Naive thymus-derived CD4-positive, alpha-beta T cell (primary cell): ENCODE data around the gene KLHL17. TPM values are rescaled to one million over a fixed set of nuclear protein-coding genes. Genes with fewer than 3 reads are reported as not detected.

Source experiments
- ATAC-seq: fragments of 150-1000 bp; cut with Tn5 transposase; 2 replicates; pipeline ENCODE4 v1.10.0; 2021; ENCODE audit warnings: mild to moderate bottlenecking, moderate library complexity
- CTCF ChIA-PET: fragments of 350-600 bp; sonication (Branson Sonifier 250); formaldehyde crosslinking; loops from one replicate; lab custom pipeline; 2021; ENCODE audit warnings: antibody characterized with exemption; lab: Charles Lee
- POLR2A ChIA-PET: fragments of 350-600 bp; sonication (Branson Sonifier 250); formaldehyde crosslinking; loops from one replicate; lab custom pipeline; 2021; ENCODE audit warnings: antibody characterized with exemption, inconsistent platforms; lab: Charles Lee
- DNase-seq, 9 donors: peaks; one replicate each; pipeline versions ENCODE4 v3.0.0 to v3.0.0-alpha.2; 2020 to 2022; ENCODE audit warnings: mixed read lengths in 1 of 9
- H3K27ac ChIP-seq: one replicate; pipeline ENCODE4 v1.7.0; 2013; ENCODE audit warnings: mild to moderate bottlenecking, low read depth, low read length, moderate library complexity
- H3K27me3 ChIP-seq, 2 donors: one replicate each; pipeline ENCODE4 v1.7.0; 2013; ENCODE audit warnings: low read length in 2 of 2, mild to moderate bottlenecking in 2 of 2, moderate library complexity in 2 of 2; ENCODE audit not compliant: control insufficient read depth in 2 of 2, insufficient read depth in 2 of 2
- H3K36me3 ChIP-seq, 3 experiments: 1 replicate in 2 of 3; 2 replicates in 1 of 3; pipeline ENCODE4 v1.7.0; 2013; ENCODE audit warnings: low read length in 3 of 3, mild to moderate bottlenecking in 3 of 3, moderate library complexity in 1 of 3; ENCODE audit not compliant: insufficient read depth in 3 of 3, control insufficient read depth in 2 of 3
- H3K4me1 ChIP-seq, 2 donors: one replicate each; pipeline ENCODE4 v1.7.0; 2013; ENCODE audit warnings: low read length in 2 of 2, mild to moderate bottlenecking in 2 of 2, moderate library complexity in 1 of 2; ENCODE audit not compliant: control insufficient read depth in 2 of 2, insufficient read depth in 2 of 2
- H3K4me3 ChIP-seq: 2 replicates; pipeline ENCODE4 v1.7.0; 2013; ENCODE audit warnings: mild to moderate bottlenecking, low read length
- H3K9me3 ChIP-seq, 3 experiments: 1 replicate in 2 of 3; 2 replicates in 1 of 3; pipeline ENCODE4 v1.7.0; 2013; ENCODE audit warnings: low read length in 3 of 3; ENCODE audit not compliant: control insufficient read depth in 2 of 3
- H3K27ac Mint-ChIP-seq, 9 donors: one replicate each; pipeline ENCODE4 v1.8.0; 2020 to 2022; ENCODE audit warnings: mixed read lengths in 9 of 9, mild to moderate bottlenecking in 8 of 9, moderate library complexity in 5 of 9, inconsistent platforms in 2 of 9
- H3K27me3 Mint-ChIP-seq, 5 donors: one replicate each; pipeline ENCODE4 v1.8.0; 2021 to 2022; ENCODE audit warnings: mixed read lengths in 5 of 5, mild to moderate bottlenecking in 1 of 5
- H3K36me3 Mint-ChIP-seq, 5 donors: one replicate each; pipeline ENCODE4 v1.8.0; 2020 to 2022; ENCODE audit warnings: mixed read lengths in 5 of 5, mild to moderate bottlenecking in 3 of 5, inconsistent platforms in 1 of 5
- H3K4me1 Mint-ChIP-seq, 7 donors: one replicate each; pipeline ENCODE4 v1.8.0; 2020 to 2022; ENCODE audit warnings: mixed read lengths in 7 of 7, mild to moderate bottlenecking in 3 of 7, inconsistent platforms in 1 of 7
- H3K4me3 Mint-ChIP-seq, 10 donors: one replicate each; pipeline ENCODE4 v1.8.0; 2020 to 2022; ENCODE audit warnings: mild to moderate bottlenecking in 10 of 10, mixed read lengths in 10 of 10, moderate library complexity in 6 of 10, inconsistent platforms in 2 of 10
- H3K9me3 Mint-ChIP-seq, 11 donors: one replicate each; pipeline ENCODE4 v1.8.0; 2020 to 2022; ENCODE audit warnings: mixed read lengths in 11 of 11, mild to moderate bottlenecking in 4 of 11, inconsistent platforms in 1 of 11, moderate library complexity in 1 of 11
- intact Hi-C, 2 donors: fragments of 100-400 bp; cut with micrococcal nuclease; formaldehyde crosslinking; loops; one replicate each; pipeline ENCODE4 v1.15.1; 2023
- polyA plus RNA-seq, 2 donors: library from polyadenylated mRNA; unstranded; fragments of 300-500 nt; fragmentation: Illumina TruSeq; gene quantifications; one replicate each; pipeline ENCODE4 v1.2.3, GENCODE V29; 2021
- total RNA-seq, 6 experiments: library from RNA in 5 of 6; stranded (reverse) in 5 of 6; gene quantifications; 1 replicate in 5 of 6; 2 replicates in 1 of 6; pipeline ENCODE4 v1.2.3 and lab custom pipeline; 2021 to 2026

The KLHL17 gene
- total and polyA plus RNA-seq, 7 experiments from 2014 or later: 0.58 to 34.2 (median 20.7) TPM

DNA sequence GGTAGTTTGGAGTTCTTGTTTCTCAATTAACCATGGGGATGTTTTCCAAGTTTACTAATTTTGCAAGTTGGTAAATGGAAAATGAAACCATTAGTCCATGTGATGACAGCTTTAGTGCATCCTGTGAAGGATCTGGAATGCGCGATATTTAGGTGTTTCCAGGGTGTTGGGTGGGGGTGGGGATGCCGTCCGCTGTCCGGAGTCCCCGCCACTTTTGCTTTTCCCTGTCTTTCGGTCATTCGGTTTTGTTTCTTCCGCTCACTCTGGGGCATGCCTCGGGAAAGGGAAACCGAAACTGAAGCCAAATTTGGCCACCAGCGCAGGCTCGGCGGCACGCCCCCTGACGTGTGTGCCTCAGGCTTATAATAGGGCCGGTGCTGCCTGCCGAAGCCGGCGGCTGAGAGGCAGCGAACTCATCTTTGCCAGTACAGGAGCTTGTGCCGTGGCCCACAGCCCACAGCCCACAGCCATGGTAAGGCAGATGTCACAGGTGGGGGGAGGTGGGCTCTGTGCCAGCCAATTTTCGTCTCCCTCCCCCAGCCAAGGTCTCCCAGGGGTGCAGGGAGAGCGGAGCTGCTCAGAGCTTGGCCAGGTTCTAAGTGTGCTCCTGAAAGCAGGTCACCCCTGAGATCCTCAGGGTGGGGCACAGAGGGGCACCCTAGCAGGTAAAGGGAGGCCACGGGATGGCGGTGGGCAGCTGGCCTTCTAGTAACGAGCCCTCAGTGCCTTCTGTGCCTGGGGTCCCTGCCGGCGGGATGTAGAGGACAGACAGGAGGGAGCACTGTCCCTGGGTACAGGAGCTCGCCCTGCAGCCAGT lies 52.9 kb downstream of the KLHL17 start, which contains the start of gene ISG15:
Gene ISG15 (plus strand): TSS at position 393 of the 817 bp plus-strand sequence. CDS start 77 bp downstream, at position 470.
- DNase-seq (peak; percentile 73 to 90 (median 85)), ATAC-seq (peak; percentile 98)
- H3K36me3 ChIP-seq: no peaks in the 10 kb centered on the region
- ChIA-PET CTCF (interaction anchor here (1.0 to 1.2 kb wide), 4 partner anchors 9 to 51 kb away, joined by 3 to 4 read pairs (median 3); no protein-coding TSS in a partner anchor), POLR2A (interaction anchor here (0.9 to 2.3 kb wide), 5 partner anchors 11 to 362 kb away, joined by 3 to 10 read pairs (median 5); partner anchors contain the start of gene AURKAIP1)
- Mint-ChIP-seq H3K4me3 (peak within 1 kb of the TSS; percentile 89 to 100 (median 96)), H3K27ac (peak within 1 kb of the TSS; percentile 96 to 100 (median 99)), H3K27me3 (peaks cover 0 to 4% (median 1%) of the 10 kb centered on the region in 5 donors), H3K9me3 (peaks cover 0 to 2% (median 0%) of the 10 kb centered on the region in 11 donors), H3K4me1 (peaks cover 19 to 35% (median 29%) of the 10 kb centered on the region in 7 donors), H3K36me3 (peaks cover 0 to 17% (median 0%) of the 10 kb centered on the region in 5 donors)
- H3K4me1 ChIP-seq: peaks cover 13 to 18% of the 10 kb centered on the region in 2 donors
- H3K27ac ChIP-seq: peak within 1 kb of the TSS; percentile 83
- H3K9me3 ChIP-seq: no peaks in the 10 kb centered on the region
- no peaks in the 10 kb centered on the region for H3K27me3 ChIP-seq
- intact Hi-C loops: loop anchor here (1.0 to 10.0 kb wide), 10 partner anchors 8 to 361 kb away; partner anchors contain the start of genes ACAP3 (in 2 of the 2), C1orf159 (in 2 of the 2), PUSL1 (in 2 of the 2) and AURKAIP1 (in 1 of the 2)
- peak within 1 kb of the TSS; percentile 95 for H3K4me3 ChIP-seq

DNA sequence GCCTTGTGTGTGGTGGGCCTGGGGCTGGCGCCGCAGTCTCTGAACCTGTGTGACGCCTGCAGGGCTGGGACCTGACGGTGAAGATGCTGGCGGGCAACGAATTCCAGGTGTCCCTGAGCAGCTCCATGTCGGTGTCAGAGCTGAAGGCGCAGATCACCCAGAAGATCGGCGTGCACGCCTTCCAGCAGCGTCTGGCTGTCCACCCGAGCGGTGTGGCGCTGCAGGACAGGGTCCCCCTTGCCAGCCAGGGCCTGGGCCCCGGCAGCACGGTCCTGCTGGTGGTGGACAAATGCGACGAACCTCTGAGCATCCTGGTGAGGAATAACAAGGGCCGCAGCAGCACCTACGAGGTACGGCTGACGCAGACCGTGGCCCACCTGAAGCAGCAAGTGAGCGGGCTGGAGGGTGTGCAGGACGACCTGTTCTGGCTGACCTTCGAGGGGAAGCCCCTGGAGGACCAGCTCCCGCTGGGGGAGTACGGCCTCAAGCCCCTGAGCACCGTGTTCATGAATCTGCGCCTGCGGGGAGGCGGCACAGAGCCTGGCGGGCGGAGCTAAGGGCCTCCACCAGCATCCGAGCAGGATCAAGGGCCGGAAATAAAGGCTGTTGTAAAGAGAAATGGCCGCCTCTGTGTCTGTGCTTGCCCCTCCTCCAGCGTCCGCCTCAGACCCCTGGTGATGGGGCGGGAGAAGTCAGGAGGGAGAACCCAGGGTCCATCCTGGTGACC lies 53.7 kb downstream of the KLHL17 start:
- Histone ChIP-seq H3K27ac (peak overlapping the region; percentile 83), H3K4me3 (peak overlapping the region; percentile 95), H3K27me3 (no peaks in the 10 kb centered on the region), H3K9me3 (no peaks in the 10 kb centered on the region), H3K4me1 (peaks cover 13 to 22% of the 10 kb centered on the region in 2 donors), H3K36me3 (no peaks in the 10 kb centered on the region)
- DNase-seq (peak in 5 of 9 donors; percentile 9 to 38 (median 32)), ATAC-seq (no peak)
- peak overlapping the region; percentile 96 to 100 (median 99) for H3K27ac Mint-ChIP-seq
- peaks cover 0 to 2% (median 0%) of the 10 kb centered on the region in 5 donors for H3K27me3 Mint-ChIP-seq
- intact Hi-C loops: loop anchor here (1.0 to 10.0 kb wide), 10 partner anchors 7 to 361 kb away; partner anchors contain the start of genes ACAP3 (in 2 of the 2), C1orf159 (in 2 of the 2), PUSL1 (in 2 of the 2) and AURKAIP1 (in 1 of the 2)
- CTCF ChIA-PET: interaction anchor here (0.6 to 1.2 kb wide), 4 partner anchors 10 to 76 kb away, joined by 3 to 4 read pairs (median 3); no protein-coding TSS in a partner anchor
- peak overlapping the region; percentile 89 to 100 (median 96) for H3K4me3 Mint-ChIP-seq
- peaks cover 0 to 2% (median 0%) of the 10 kb centered on the region in 11 donors for H3K9me3 Mint-ChIP-seq
- H3K36me3 Mint-ChIP-seq: peaks cover 0 to 17% (median 0%) of the 10 kb centered on the region in 5 donors
- POLR2A ChIA-PET: interaction anchor here (0.9 to 2.3 kb wide), 5 partner anchors 12 to 361 kb away, joined by 3 to 10 read pairs (median 5); partner anchors contain the start of gene AURKAIP1
- peaks cover 19 to 35% (median 29%) of the 10 kb centered on the region in 7 donors for H3K4me1 Mint-ChIP-seq

DNA sequence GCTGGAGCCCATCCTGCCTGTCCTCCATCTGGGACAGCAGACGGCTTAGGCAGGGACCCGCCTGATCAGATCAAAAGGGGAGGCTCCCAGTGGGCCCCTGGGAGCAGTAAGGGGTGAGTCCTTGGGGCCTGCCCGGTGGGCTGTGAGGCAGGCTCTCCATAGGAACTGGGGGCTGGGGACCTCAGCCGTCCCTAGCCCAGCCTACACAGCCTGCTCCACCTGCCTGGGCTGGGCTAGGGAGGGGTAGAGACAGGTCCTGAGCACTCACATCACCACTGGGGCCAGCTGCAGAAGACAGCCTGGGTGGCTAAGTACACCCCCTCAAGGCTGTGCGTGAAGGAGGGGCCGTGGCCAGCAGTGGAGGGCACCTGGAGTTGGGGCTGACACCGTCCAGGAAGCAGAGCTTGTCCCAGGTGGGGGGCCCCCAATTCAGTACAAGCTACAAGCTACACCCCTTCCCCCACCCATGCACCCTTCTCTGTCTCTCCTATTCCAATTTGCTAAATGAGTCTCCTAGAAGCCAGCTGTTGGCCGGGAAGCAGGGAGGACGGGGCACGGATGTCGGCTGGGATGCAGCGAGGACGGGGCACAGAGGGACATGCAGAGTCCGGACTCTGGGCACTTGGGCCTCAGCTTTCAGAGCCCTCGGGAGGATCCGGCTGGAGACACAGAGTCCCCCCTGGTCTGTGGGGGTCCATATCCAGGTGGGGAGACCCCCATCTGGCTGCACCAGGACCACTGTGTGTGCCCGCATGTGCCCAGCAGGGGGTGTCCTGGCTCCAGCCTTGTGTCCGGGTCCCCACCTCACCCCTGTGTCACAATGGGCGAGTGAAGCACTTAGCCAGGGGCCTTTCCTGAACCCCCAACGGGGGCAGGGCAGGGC lies 54.7 kb downstream of the KLHL17 start:
- no peak for ATAC-seq
- POLR2A ChIA-PET: interaction anchor here (1.0 to 2.3 kb wide), 2 partner anchors 48 to 53 kb away, joined by 3 to 6 read pairs; no protein-coding TSS in a partner anchor

More for the DNA sequence above, 54.7 kb downstream of the KLHL17 start:
- Histone ChIP-seq H3K4me1 (peaks cover 13 to 24% of the 10 kb centered on the region in 2 donors), H3K27me3 (no peaks in the 10 kb centered on the region), H3K36me3 (no peaks in the 10 kb centered on the region), H3K27ac (peak overlapping the region; percentile 83), H3K9me3 (no peaks in the 10 kb centered on the region), H3K4me3 (no peak overlapping the region)
- peak in 2 of 9 donors; percentile 8 to 29 for DNase-seq
- intact Hi-C loops: loop anchor here (5.0 to 10.0 kb wide), 3 partner anchors 290 to 360 kb away; partner anchors contain the start of genes ACAP3 (in 2 of the 2), PUSL1 (in 2 of the 2) and AURKAIP1 (in 1 of the 2)
- H3K36me3 Mint-ChIP-seq: peaks cover 0 to 17% (median 0%) of the 10 kb centered on the region in 5 donors
- peaks cover 0 to 2% (median 0%) of the 10 kb centered on the region in 11 donors for H3K9me3 Mint-ChIP-seq
- peak overlapping the region in 7 of 9 donors; percentile 81 to 100 (median 99) for H3K27ac Mint-ChIP-seq
- peak overlapping the region in 9 of 10 donors; percentile 89 to 100 (median 97) for H3K4me3 Mint-ChIP-seq
- H3K4me1 Mint-ChIP-seq: peaks cover 19 to 35% (median 29%) of the 10 kb centered on the region in 7 donors
- H3K27me3 Mint-ChIP-seq: peaks cover 0 to 1% (median 0%) of the 10 kb centered on the region in 5 donors
- CTCF ChIA-PET: no interaction called here

Other genes with a start within 250 kb of the KLHL17 start
- not detected for gene SAMD11, start 36.7 kb upstream of the KLHL17 start, total RNA-seq
- gene SAMD11, start 36.7 kb upstream of the KLHL17 start, polyA plus RNA-seq: under 1 TPM; 0.10 to 0.24 TPM
- gene NOC2L, start 1.3 kb upstream of the KLHL17 start, total RNA-seq: 10 to 100 TPM; 46.6 to 88.3 (median 67.9) TPM
- gene NOC2L, start 1.3 kb upstream of the KLHL17 start, polyA plus RNA-seq: 10 to 100 TPM; 62.7 to 82.5 TPM
- 1 to 10 TPM in 3 of 5 experiments, under 1 TPM in 2; 0.24 to 3.0 (median 1.0) TPM for gene PLEKHN1, start 5.9 kb downstream of the KLHL17 start, total RNA-seq
- under 1 TPM in 1 of 2 donors, not detected in 1; 0.18 TPM for gene PLEKHN1, start 5.9 kb downstream of the KLHL17 start, polyA plus RNA-seq
- gene PERM1, start 21.5 kb downstream of the KLHL17 start, total RNA-seq: not detected
- not detected for gene PERM1, start 21.5 kb downstream of the KLHL17 start, polyA plus RNA-seq
- gene HES4, start 39.5 kb downstream of the KLHL17 start, total RNA-seq: 10 to 100 TPM in 2 of 5 experiments, under 1 TPM in 1, not detected in 2; 0.22 to 35.0 (median 18.8) TPM
- 1 to 10 TPM in 1 of 2 donors, under 1 TPM in 1; 0.61 to 1.8 TPM for gene HES4, start 39.5 kb downstream of the KLHL17 start, polyA plus RNA-seq
- 100 to 1,000 TPM in 1 of 5 experiments, 10 to 100 TPM in 4; 17.4 to 227 (median 25.4) TPM for gene ISG15, start 52.9 kb downstream of the KLHL17 start, total RNA-seq
- 100 to 1,000 TPM; 114 to 218 TPM for gene ISG15, start 52.9 kb downstream of the KLHL17 start, polyA plus RNA-seq
- gene AGRN, start 59.5 kb downstream of the KLHL17 start, total RNA-seq: 10 to 100 TPM in 1 of 5 experiments, 1 to 10 TPM in 4; 1.8 to 10.9 (median 4.9) TPM
- 1 to 10 TPM in 1 of 2 donors, under 1 TPM in 1; 0.19 to 1.2 TPM for gene AGRN, start 59.5 kb downstream of the KLHL17 start, polyA plus RNA-seq
- gene RNF223, start 113.7 kb downstream of the KLHL17 start, total RNA-seq: under 1 TPM in 1 of 5 experiments, not detected in 4; 0.32 TPM
- gene RNF223, start 113.7 kb downstream of the KLHL17 start, polyA plus RNA-seq: not detected
- gene C1orf159, start 155.5 kb downstream of the KLHL17 start, total RNA-seq: 10 to 100 TPM; 17.6 to 21.9 (median 19.6) TPM
- gene C1orf159, start 155.5 kb downstream of the KLHL17 start, polyA plus RNA-seq: 10 to 100 TPM in 1 of 2 donors, 1 to 10 TPM in 1; 6.4 to 10.5 TPM
- gene TTLL10, start 213.3 kb downstream of the KLHL17 start, total RNA-seq: under 1 TPM in 2 of 5 experiments, not detected in 3; 0.58 to 0.80 TPM
- gene TTLL10, start 213.3 kb downstream of the KLHL17 start, polyA plus RNA-seq: not detected
- gene TNFRSF18, start 246.0 kb downstream of the KLHL17 start, total RNA-seq: 10 to 100 TPM in 2 of 5 experiments, 1 to 10 TPM in 1, not detected in 2; 2.6 to 81.7 (median 12.6) TPM
- gene TNFRSF18, start 246.0 kb downstream of the KLHL17 start, polyA plus RNA-seq: under 1 TPM in 1 of 2 donors, not detected in 1; 0.32 TPM